ENCODE results near the gene TSFM.

GRCh38 chr12:57808351-57808750, 25.8 kb downstream of the TSFM start:
- TF ChIP-seq, protein P1, sequence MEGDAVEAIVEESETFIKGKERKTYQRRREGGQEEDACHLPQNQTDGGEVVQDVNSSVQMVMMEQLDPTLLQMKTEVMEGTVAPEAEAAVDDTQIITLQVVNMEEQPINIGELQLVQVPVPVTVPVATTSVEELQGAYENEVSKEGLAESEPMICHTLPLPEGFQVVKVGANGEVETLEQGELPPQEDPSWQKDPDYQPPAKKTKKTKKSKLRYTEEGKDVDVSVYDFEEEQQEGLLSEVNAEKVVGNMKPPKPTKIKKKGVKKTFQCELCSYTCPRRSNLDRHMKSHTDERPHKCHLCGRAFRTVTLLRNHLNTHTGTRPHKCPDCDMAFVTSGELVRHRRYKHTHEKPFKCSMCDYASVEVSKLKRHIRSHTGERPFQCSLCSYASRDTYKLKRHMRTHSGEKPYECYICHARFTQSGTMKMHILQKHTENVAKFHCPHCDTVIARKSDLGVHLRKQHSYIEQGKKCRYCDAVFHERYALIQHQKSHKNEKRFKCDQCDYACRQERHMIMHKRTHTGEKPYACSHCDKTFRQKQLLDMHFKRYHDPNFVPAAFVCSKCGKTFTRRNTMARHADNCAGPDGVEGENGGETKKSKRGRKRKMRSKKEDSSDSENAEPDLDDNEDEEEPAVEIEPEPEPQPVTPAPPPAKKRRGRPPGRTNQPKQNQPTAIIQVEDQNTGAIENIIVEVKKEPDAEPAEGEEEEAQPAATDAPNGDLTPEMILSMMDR (IDR thresholded peaks at IDR 0.05), result no peak
- TF ChIP-seq POLR2AphosphoS5 (IDR thresholded peaks at IDR 0.05; ENCODE audit: low read depth, low read length) (no peak), SIN3A (IDR thresholded peaks at IDR 0.05; ENCODE audit: borderline replicate concordance, insufficient read depth, low read depth, low read length) (no peak), REST (IDR thresholded peaks at IDR 0.05; ENCODE audit: insufficient read depth in 1 of 2, low read depth in 2 of 2, low read length in 1 of 2) (no peak)

Data from Panc1 (cell line).